OCI-LY7 (cell line): ENCODE measurements around the gene DLGAP3.

Experiments
- EZH2phosphoT487 ChIP-seq: fragments of 200-600 bp; sonication (generic); IDR thresholded peaks from 2 replicates; pipeline ENCODE4 v1.6.1; 2018; ENCODE audit warnings: low read depth, borderline replicate concordance, mild to moderate bottlenecking, mixed run types, antibody characterized with exemption, low read length, moderate library complexity, mixed read lengths
- TF ChIP-seq, protein P1 (sequence below): fragments of 200-600 bp; sonication (generic); conservative IDR thresholded peaks from 2 replicates; pipeline ENCODE4 v1.5.1; 2014; ENCODE audit warnings: mild to moderate bottlenecking, antibody characterized with exemption, low read length, moderate library complexity, mixed read lengths

DNA sequence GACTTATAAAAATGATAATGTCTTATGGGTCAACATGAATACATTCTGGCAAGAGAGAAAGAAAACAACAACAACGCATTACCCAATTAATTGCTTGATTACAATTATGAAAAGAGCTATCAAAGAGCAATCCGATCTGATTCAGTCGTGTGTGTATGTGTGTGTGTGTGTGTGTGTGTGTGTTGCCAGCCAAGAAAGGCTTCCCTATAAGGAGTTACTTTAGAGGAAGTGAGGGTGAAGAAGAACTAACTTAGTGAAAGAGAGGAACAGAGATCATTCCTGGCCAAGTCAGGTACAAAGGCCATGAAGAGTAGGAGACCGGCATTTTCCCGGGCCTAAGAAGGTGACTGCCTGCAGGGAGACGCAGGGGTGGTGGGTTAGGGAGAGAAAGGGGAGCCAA is 46.3 kb upstream of the DLGAP3 start:
- TF ChIP-seq, protein P1, sequence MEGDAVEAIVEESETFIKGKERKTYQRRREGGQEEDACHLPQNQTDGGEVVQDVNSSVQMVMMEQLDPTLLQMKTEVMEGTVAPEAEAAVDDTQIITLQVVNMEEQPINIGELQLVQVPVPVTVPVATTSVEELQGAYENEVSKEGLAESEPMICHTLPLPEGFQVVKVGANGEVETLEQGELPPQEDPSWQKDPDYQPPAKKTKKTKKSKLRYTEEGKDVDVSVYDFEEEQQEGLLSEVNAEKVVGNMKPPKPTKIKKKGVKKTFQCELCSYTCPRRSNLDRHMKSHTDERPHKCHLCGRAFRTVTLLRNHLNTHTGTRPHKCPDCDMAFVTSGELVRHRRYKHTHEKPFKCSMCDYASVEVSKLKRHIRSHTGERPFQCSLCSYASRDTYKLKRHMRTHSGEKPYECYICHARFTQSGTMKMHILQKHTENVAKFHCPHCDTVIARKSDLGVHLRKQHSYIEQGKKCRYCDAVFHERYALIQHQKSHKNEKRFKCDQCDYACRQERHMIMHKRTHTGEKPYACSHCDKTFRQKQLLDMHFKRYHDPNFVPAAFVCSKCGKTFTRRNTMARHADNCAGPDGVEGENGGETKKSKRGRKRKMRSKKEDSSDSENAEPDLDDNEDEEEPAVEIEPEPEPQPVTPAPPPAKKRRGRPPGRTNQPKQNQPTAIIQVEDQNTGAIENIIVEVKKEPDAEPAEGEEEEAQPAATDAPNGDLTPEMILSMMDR: no peak
- no peak for TF ChIP-seq EZH2phosphoT487
